ENCODE results near the gene MCM3. TPM values are rescaled to one million over a fixed set of nuclear protein-coding genes. Genes with fewer than 3 reads are reported as not detected.

MCM3 gene
- polyA plus RNA-seq, 1 donor from 2014 or later = 8.6 TPM

DNA sequence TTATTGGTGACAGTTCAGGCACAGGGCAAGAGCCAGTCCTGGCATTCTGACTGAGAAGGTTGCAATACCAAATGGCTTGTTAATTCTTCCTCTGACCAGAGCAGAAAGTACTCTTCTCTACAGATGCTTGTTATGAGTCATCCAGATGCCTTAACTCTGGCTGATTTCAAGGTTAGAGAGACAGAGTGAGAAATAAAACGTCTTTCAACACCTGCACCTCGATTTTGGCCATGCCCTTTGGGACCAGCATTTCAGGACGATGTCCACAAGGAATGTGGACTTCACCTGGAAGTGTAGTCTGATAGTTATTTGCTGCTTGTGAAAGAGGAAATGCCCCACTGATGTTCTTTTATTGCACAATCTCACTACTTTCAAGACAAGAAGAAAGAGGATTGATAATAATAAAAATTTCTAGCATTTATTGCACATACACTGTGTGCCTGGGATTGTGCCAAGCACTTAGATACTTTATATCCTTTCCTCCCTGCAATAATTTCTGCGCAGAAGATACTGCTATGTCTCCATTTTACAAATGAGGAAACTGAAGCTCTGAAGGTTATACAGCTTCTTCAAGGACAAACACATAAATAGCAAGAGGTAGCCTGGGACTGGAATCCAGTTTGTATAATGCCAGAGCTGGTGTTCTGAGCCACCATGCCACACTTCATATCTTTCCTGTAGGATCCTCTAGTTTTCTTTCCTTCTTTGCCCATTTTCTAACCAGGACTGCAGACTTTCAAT is 33.5 kb upstream of the MCM3 start:
- Histone ChIP-seq H3K9me3 (ENCODE audit: low read length) (no peaks in the 10 kb centered on the region), H3K9me2 (ENCODE audit: insufficient read depth, low read length) (no peaks in the 10 kb centered on the region), H3K4me2 (ENCODE audit: low read length) (no peak overlapping the region), H3K36me3 (ENCODE audit: insufficient read depth, low read length) (no peaks in the 10 kb centered on the region), H4K20me1 (ENCODE audit: insufficient read depth) (no peaks in the 10 kb centered on the region), H2AFZ (ENCODE audit: low read depth, low read length) (no peak overlapping the region), H3K27me3 (ENCODE audit: insufficient read depth, low read depth, low read length) (no peaks in the 10 kb centered on the region), H3K27ac (ENCODE audit: low read length) (no peak overlapping the region), H3F3A (ENCODE audit: insufficient read depth, low read length, poor library complexity, severe bottlenecking) (no peaks in the 10 kb centered on the region), H3K4me3 (ENCODE audit: low read length) (no peak overlapping the region), H3K79me2 (replicated peaks; ENCODE audit: insufficient read depth, low read length) (no peaks in the 10 kb centered on the region), H3K9ac (ENCODE audit: low read length) (no peak overlapping the region)
- TF ChIP-seq EZH2 (IDR thresholded peaks at IDR 0.05; ENCODE audit: borderline replicate concordance, insufficient read depth, low read length, poor library complexity, severe bottlenecking) (no peak), REST (IDR thresholded peaks at IDR 0.05; ENCODE audit: borderline replicate concordance) (no peak), EP300 (conservative IDR thresholded peaks at IDR 0.05; ENCODE audit: poor library complexity, severe bottlenecking) (no peak), POLR2AphosphoS5 (IDR thresholded peaks at IDR 0.05) (no peak), TAF1 (IDR thresholded peaks at IDR 0.05; ENCODE audit: low read depth) (no peak), SMC3 (conservative IDR thresholded peaks at IDR 0.05; ENCODE audit: poor library complexity) (no peak), RAD21 (conservative IDR thresholded peaks at IDR 0.05) (no peak)
- TF ChIP-seq, protein P1, sequence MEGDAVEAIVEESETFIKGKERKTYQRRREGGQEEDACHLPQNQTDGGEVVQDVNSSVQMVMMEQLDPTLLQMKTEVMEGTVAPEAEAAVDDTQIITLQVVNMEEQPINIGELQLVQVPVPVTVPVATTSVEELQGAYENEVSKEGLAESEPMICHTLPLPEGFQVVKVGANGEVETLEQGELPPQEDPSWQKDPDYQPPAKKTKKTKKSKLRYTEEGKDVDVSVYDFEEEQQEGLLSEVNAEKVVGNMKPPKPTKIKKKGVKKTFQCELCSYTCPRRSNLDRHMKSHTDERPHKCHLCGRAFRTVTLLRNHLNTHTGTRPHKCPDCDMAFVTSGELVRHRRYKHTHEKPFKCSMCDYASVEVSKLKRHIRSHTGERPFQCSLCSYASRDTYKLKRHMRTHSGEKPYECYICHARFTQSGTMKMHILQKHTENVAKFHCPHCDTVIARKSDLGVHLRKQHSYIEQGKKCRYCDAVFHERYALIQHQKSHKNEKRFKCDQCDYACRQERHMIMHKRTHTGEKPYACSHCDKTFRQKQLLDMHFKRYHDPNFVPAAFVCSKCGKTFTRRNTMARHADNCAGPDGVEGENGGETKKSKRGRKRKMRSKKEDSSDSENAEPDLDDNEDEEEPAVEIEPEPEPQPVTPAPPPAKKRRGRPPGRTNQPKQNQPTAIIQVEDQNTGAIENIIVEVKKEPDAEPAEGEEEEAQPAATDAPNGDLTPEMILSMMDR (IDR thresholded peaks at IDR 0.05; ENCODE audit: poor library complexity, severe bottlenecking) = no peak

DNA sequence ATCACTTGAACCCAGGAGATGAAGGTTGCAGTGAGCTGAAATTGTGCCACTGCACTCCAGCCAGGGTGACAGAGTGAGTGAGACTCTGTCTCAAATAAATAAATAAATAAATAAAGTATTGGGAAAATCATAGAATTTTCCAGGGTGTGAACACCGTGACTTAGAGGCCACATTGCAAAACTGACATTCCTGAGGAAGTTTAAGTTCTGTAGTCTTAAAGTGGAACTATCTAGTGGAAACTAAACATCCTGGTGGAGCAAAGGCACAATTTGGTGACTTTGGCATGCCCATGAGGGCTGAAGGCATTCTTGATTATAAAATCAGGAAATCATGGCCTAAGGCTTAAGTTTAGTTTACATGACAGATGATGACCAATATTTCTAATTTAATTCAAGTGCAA is 32.7 kb upstream of the MCM3 start:
- H3K4me2 ChIP-seq (ENCODE audit: low read length) = no peak overlapping the region
- no peaks in the 10 kb centered on the region for H3K79me2 ChIP-seq (replicated peaks; ENCODE audit: insufficient read depth, low read length)

More for the DNA sequence above, 32.7 kb upstream of the MCM3 start:
- H3K27me3 ChIP-seq (ENCODE audit: insufficient read depth, low read depth, low read length) = no peaks in the 10 kb centered on the region
- no peaks in the 10 kb centered on the region for H3K9me3 ChIP-seq (ENCODE audit: low read length)
- no peak overlapping the region for H3K4me3 ChIP-seq (ENCODE audit: low read length)
- H3K9ac ChIP-seq (ENCODE audit: low read length) = no peak overlapping the region
- no peak for TF ChIP-seq EP300 (conservative IDR thresholded peaks at IDR 0.05; ENCODE audit: poor library complexity, severe bottlenecking)
- no peak for TF ChIP-seq POLR2AphosphoS5 (IDR thresholded peaks at IDR 0.05)
- TF ChIP-seq SMC3 (conservative IDR thresholded peaks at IDR 0.05; ENCODE audit: poor library complexity) = no peak
- no peak for TF ChIP-seq MXI1 (conservative IDR thresholded peaks at IDR 0.05; ENCODE audit: poor library complexity, severe bottlenecking)
- no peak for TF ChIP-seq TAF1 (IDR thresholded peaks at IDR 0.05; ENCODE audit: low read depth)
- H3K36me3 ChIP-seq (ENCODE audit: insufficient read depth, low read length) = no peaks in the 10 kb centered on the region
- no peaks in the 10 kb centered on the region for H4K20me1 ChIP-seq (ENCODE audit: insufficient read depth)
- H2AFZ ChIP-seq (ENCODE audit: low read depth, low read length) = no peak overlapping the region
- no peak overlapping the region for H3K27ac ChIP-seq (ENCODE audit: low read length)
- H3K9me2 ChIP-seq (ENCODE audit: insufficient read depth, low read length) = no peaks in the 10 kb centered on the region
- H3F3A ChIP-seq (ENCODE audit: insufficient read depth, low read length, poor library complexity, severe bottlenecking) = no peaks in the 10 kb centered on the region
